CD14-positive monocyte (primary cell): ENCODE data around the gene GTF3C1. TPM values are rescaled to one million over a fixed set of nuclear protein-coding genes. Genes with fewer than 3 reads are reported as not detected.

ENCODE experiments used
- DNase-seq, 3 donors: peaks; one replicate each; pipeline ENCODE4 v3.0.0-alpha.2; 2011 to 2022
- H2AFZ ChIP-seq: 2 replicates; pipeline ENCODE4 v1.6.0; 2012; ENCODE audit warnings: mild to moderate bottlenecking, low read depth, low read length, inconsistent platforms; ENCODE audit not compliant: insufficient read depth, poor library complexity, severe bottlenecking
- H3K27ac ChIP-seq, 2 donors: 1 replicate in 1 of 2; 2 replicates in 1 of 2; pipeline ENCODE4 v1.5.1; 2012 to 2013; ENCODE audit warnings: low read length in 2 of 2, control low read depth in 1 of 2, inconsistent platforms in 1 of 2, low read depth in 1 of 2, mild to moderate bottlenecking in 1 of 2
- H3K27me3 ChIP-seq, 2 donors: one replicate each; pipeline versions ENCODE4 v1.6.0 to v1.6.1; 2011 to 2013; ENCODE audit warnings: low read length in 2 of 2; ENCODE audit not compliant: control insufficient read depth in 2 of 2, insufficient read depth in 2 of 2
- H3K36me3 ChIP-seq, 2 donors: replicated peaks in 1 of 2; 1 replicate in 1 of 2; 2 replicates in 1 of 2; pipeline versions ENCODE4 v1.5.1 to v1.6.1; 2012 to 2013; ENCODE audit warnings: low read length in 2 of 2, control low read depth in 1 of 2, inconsistent platforms in 1 of 2, mild to moderate bottlenecking in 1 of 2; ENCODE audit not compliant: insufficient read depth in 2 of 2, control insufficient read depth in 1 of 2
- H3K4me1 ChIP-seq, 2 donors: 1 replicate in 1 of 2; 2 replicates in 1 of 2; pipeline versions ENCODE4 v1.5.1 to v1.6.1; 2012 to 2013; ENCODE audit warnings: low read length in 2 of 2, control low read depth in 1 of 2, inconsistent platforms in 1 of 2, mild to moderate bottlenecking in 1 of 2, moderate library complexity in 1 of 2; ENCODE audit not compliant: insufficient read depth in 2 of 2, control insufficient read depth in 1 of 2
- H3K4me2 ChIP-seq: replicated peaks from 2 replicates; pipeline ENCODE3; 2012; ENCODE audit warnings: low read length, moderate library complexity, mild to moderate bottlenecking; ENCODE audit not compliant: poor library complexity, severe bottlenecking; ENCODE audit errors: extremely low read depth
- H3K4me3 ChIP-seq, 3 experiments: fragments of 200-600 bp in 1 of 3; sonication (generic) in 1 of 3; replicated peaks in 1 of 3; 1 replicate in 2 of 3; 2 replicates in 1 of 3; pipeline ENCODE4 v1.5.1; 2011 to 2013; ENCODE audit warnings: low read length in 3 of 3, mild to moderate bottlenecking in 3 of 3, control low read depth in 2 of 3, low read depth in 2 of 3, inconsistent platforms in 1 of 3, moderate library complexity in 1 of 3
- H3K79me2 ChIP-seq: 2 replicates; pipeline ENCODE4 v1.6.0; 2012; ENCODE audit warnings: mild to moderate bottlenecking, control low read depth, inconsistent platforms, low read length, moderate library complexity; ENCODE audit not compliant: insufficient read depth
- H3K9ac ChIP-seq: 2 replicates; pipeline ENCODE4 v1.6.0; 2017; ENCODE audit warnings: low read length, mild to moderate bottlenecking; ENCODE audit not compliant: insufficient read depth, poor library complexity, severe bottlenecking
- H3K9me3 ChIP-seq, 2 donors: replicated peaks in 1 of 2; 1 replicate in 1 of 2; 2 replicates in 1 of 2; pipeline versions ENCODE4 v1.5.1 to v1.6.1; 2012 to 2013; ENCODE audit warnings: low read length in 2 of 2, control low read depth in 1 of 2; ENCODE audit not compliant: control insufficient read depth in 1 of 2, insufficient read depth in 1 of 2
- H4K20me1 ChIP-seq: 2 replicates; pipeline ENCODE4 v1.6.0; 2012; ENCODE audit warnings: mild to moderate bottlenecking, low read length, control low read depth, moderate library complexity; ENCODE audit not compliant: insufficient read depth
- H3K27ac Mint-ChIP-seq, 7 donors: one replicate each; pipeline ENCODE4 v1.8.0; 2020; ENCODE audit warnings: mild to moderate bottlenecking in 7 of 7, mixed read lengths in 7 of 7, moderate library complexity in 6 of 7, inconsistent platforms in 2 of 7
- H3K27me3 Mint-ChIP-seq, 3 donors: one replicate each; pipeline ENCODE4 v1.8.0; 2021 to 2022; ENCODE audit warnings: low read depth in 3 of 3, mild to moderate bottlenecking in 3 of 3, mixed read lengths in 3 of 3, moderate library complexity in 3 of 3, inconsistent platforms in 1 of 3
- H3K36me3 Mint-ChIP-seq, 2 donors: one replicate each; pipeline ENCODE4 v1.8.0; 2020; ENCODE audit warnings: mixed read lengths in 2 of 2, inconsistent platforms in 1 of 2, mild to moderate bottlenecking in 1 of 2
- H3K4me1 Mint-ChIP-seq: one replicate; pipeline ENCODE4 v1.8.0; 2020; ENCODE audit warnings: mild to moderate bottlenecking, mixed read lengths
- H3K4me3 Mint-ChIP-seq, 2 donors: one replicate each; pipeline ENCODE4 v1.8.0; 2020; ENCODE audit warnings: mild to moderate bottlenecking in 2 of 2, mixed read lengths in 2 of 2, moderate library complexity in 1 of 2
- H3K9me3 Mint-ChIP-seq, 7 donors: one replicate each; pipeline ENCODE4 v1.8.0; 2020 to 2022; ENCODE audit warnings: mixed read lengths in 7 of 7, mild to moderate bottlenecking in 6 of 7, moderate library complexity in 6 of 7, inconsistent platforms in 2 of 7
- WGBS: methylation state at CpG from one replicate; pipeline ENCODE4 v1.1.5; 2013; ENCODE audit warnings: missing lambda C conversion rate; ENCODE audit not compliant: insufficient coverage; 5-methylcytosine and 5-hydroxymethylcytosine counted together
- intact Hi-C, 2 donors: fragments of 100-400 bp; cut with micrococcal nuclease; formaldehyde crosslinking; loops; one replicate each; pipeline versions ENCODE4 v1.15.0 to v1.15.1; 2023
- polyA plus RNA-seq, 3 donors: library from polyadenylated mRNA; depleted of rRNA in 1 of 3; unstranded in 2 of 3; stranded (reverse) in 1 of 3; fragments of 300-500 nt in 2 of 3; fragments of >200 nt in 1 of 3; fragmentation: Illumina TruSeq in 2 of 3; gene quantifications; 1 replicate in 2 of 3; 2 replicates in 1 of 3; pipeline ENCODE4 v1.2.3, GENCODE V29; 2012 to 2021
- TF ChIP-seq, protein P1 (sequence below): fragments of 200-600 bp; IDR thresholded peaks from one replicate; pipeline ENCODE4 v1.8.0; 2022; ENCODE audit warnings: antibody characterized with exemption, mild to moderate bottlenecking

GTF3C1 gene
- polyA plus RNA-seq, 3 donors, result 7.0 to 22.0 (median 12.8) TPM

DNA sequence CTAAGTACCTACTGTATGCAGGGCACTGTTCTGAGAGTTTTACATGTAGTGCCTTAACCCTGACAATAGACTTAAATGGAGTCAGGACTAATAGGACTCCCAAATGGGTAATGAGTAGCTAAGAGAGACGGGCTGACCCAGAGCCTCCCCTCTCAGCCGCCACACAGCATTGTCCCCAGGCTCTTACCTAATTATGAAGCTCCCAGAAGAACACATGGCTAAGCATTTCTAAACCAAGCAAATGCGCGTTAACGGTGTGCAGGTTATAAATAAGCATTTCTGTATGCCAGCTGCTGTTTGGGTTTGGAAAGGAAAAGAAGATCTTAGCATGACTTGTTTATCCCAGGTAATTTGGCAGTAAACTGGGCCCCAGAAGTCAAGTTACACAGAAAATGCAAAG, 14.5 kb upstream of the GTF3C1 start:
- no peak overlapping the region for H3K27ac ChIP-seq
- H3K4me1 ChIP-seq, result peaks cover 9% of the 10 kb centered on the region in 2 donors
- Mint-ChIP-seq H3K9me3 (no peaks in the 10 kb centered on the region), H3K4me3 (no peak overlapping the region), H3K36me3 (peaks cover 7 to 8% of the 10 kb centered on the region in 2 donors), H3K27me3 (peaks cover 0 to 4% (median 0%) of the 10 kb centered on the region in 3 donors), H3K4me1 (peaks cover 31% of the 10 kb centered on the region), H3K27ac (peak overlapping the region in 2 of 7 donors; percentile 21 to 42)
- H3K36me3 ChIP-seq, result no peaks in the 10 kb centered on the region
- no peak overlapping the region for H3K4me3 ChIP-seq
- no peaks in the 10 kb centered on the region for H3K9me3 ChIP-seq
- H3K4me2 ChIP-seq, result no peak overlapping the region
- H4K20me1 ChIP-seq, result no peaks in the 10 kb centered on the region
- no peak overlapping the region for H2AFZ ChIP-seq
- no peak overlapping the region for H3K9ac ChIP-seq
- TF ChIP-seq, protein P1, sequence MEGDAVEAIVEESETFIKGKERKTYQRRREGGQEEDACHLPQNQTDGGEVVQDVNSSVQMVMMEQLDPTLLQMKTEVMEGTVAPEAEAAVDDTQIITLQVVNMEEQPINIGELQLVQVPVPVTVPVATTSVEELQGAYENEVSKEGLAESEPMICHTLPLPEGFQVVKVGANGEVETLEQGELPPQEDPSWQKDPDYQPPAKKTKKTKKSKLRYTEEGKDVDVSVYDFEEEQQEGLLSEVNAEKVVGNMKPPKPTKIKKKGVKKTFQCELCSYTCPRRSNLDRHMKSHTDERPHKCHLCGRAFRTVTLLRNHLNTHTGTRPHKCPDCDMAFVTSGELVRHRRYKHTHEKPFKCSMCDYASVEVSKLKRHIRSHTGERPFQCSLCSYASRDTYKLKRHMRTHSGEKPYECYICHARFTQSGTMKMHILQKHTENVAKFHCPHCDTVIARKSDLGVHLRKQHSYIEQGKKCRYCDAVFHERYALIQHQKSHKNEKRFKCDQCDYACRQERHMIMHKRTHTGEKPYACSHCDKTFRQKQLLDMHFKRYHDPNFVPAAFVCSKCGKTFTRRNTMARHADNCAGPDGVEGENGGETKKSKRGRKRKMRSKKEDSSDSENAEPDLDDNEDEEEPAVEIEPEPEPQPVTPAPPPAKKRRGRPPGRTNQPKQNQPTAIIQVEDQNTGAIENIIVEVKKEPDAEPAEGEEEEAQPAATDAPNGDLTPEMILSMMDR, result no peak
- DNase-seq, result no peak
- intact Hi-C loops, result no loop called here
- no peaks in the 10 kb centered on the region for H3K27me3 ChIP-seq
- 83% methylated on average over 3 of the region's 5 CpGs for WGBS
- no peaks in the 10 kb centered on the region for H3K79me2 ChIP-seq

DNA sequence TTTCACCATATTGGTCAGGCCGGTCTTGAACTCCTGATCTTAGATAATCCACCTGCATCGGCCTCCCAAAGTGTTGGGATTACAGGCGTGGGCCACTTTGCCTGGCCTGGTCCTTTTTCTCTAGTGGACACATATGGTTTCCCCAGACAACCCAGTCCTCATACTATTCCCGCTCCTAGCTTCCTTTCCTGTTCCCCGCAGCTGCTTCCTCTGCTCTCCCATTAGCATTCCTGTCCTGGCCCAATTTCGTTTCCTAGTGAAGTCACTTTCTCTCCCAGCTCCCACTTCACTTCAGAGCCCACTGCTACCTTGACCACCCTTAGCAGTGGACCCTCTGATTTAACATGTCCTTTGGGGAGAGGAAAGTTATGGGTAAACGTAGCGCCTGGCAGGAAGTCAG, 11.5 kb upstream of the GTF3C1 start:
- Histone ChIP-seq H3K4me3 (no peak overlapping the region), H2AFZ (no peak overlapping the region), H3K9me3 (no peaks in the 10 kb centered on the region), H3K36me3 (no peaks in the 10 kb centered on the region), H4K20me1 (no peaks in the 10 kb centered on the region), H3K4me2 (no peak overlapping the region), H3K79me2 (no peaks in the 10 kb centered on the region), H3K9ac (no peak overlapping the region), H3K27me3 (no peaks in the 10 kb centered on the region), H3K4me1 (peaks cover 4% of the 10 kb centered on the region in 2 donors), H3K27ac (no peak overlapping the region)
- Mint-ChIP-seq H3K27me3 (peaks cover 0 to 4% (median 0%) of the 10 kb centered on the region in 3 donors), H3K27ac (peak overlapping the region in 2 of 7 donors; percentile 46 to 75), H3K9me3 (no peaks in the 10 kb centered on the region), H3K36me3 (peaks cover 7 to 12% of the 10 kb centered on the region in 2 donors), H3K4me3 (no peak overlapping the region), H3K4me1 (peaks cover 18% of the 10 kb centered on the region)
- no peak for DNase-seq
- intact Hi-C loops, result no loop called here
- 97% methylated on average over 5 of the region's 8 CpGs for WGBS
- TF ChIP-seq, protein P1, result no peak
